Breast epithelium (tissue), 3 donors: ENCODE results near the gene MINDY3.

Experiments used
- POLR2A ChIP-seq: fragments of 450-650 bp; IDR thresholded peaks from one replicate; pipeline ENCODE4 v1.6.1; 2016; ENCODE audit warnings: antibody characterized with exemption, mild to moderate bottlenecking, moderate library complexity
- TF ChIP-seq, protein P1 (sequence below), 3 donors: fragments of 450-650 bp; IDR thresholded peaks; one replicate each; pipeline ENCODE4 v1.5.1; 2016 to 2017; ENCODE audit warnings: antibody characterized with exemption in 3 of 3, mild to moderate bottlenecking in 3 of 3, moderate library complexity in 3 of 3

DNA sequence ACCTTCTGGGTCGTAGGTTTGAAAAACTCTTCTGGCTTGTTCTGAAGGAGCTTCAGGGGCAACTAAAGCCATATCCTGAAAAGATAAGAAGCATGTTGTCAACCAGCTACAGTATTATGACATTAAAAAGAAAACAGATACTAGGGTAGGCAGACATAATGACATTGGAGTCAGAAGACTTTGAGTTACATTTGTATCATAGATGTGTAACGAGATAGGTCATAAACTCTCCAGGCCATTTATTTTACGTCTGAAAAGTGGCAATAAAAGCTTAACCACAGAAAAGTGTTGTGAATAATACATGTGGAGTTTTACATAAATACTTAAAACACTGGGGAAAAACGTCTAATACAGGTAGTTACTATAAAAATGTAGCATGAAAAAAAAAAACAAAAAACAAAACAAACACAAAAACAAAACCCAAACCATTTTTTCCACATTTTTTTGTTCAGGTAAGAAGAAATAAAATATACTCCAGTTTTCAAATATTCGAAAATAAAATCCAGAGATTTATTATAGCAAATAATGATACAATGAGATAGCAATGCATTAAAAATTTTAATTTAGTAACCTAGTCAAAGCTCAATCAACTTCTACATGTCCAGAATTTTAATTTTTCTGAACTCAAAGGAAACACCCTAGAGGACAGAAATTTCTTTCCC lies 64.1 kb downstream of the MINDY3 start:
- TF ChIP-seq, protein P1, sequence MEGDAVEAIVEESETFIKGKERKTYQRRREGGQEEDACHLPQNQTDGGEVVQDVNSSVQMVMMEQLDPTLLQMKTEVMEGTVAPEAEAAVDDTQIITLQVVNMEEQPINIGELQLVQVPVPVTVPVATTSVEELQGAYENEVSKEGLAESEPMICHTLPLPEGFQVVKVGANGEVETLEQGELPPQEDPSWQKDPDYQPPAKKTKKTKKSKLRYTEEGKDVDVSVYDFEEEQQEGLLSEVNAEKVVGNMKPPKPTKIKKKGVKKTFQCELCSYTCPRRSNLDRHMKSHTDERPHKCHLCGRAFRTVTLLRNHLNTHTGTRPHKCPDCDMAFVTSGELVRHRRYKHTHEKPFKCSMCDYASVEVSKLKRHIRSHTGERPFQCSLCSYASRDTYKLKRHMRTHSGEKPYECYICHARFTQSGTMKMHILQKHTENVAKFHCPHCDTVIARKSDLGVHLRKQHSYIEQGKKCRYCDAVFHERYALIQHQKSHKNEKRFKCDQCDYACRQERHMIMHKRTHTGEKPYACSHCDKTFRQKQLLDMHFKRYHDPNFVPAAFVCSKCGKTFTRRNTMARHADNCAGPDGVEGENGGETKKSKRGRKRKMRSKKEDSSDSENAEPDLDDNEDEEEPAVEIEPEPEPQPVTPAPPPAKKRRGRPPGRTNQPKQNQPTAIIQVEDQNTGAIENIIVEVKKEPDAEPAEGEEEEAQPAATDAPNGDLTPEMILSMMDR (IDR thresholded peaks at IDR 0.05), result no peak
- no peak for TF ChIP-seq POLR2A
